IMR-90 (cell line): ENCODE measurements around the gene FBLN1. TPM values are rescaled to one million over a fixed set of nuclear protein-coding genes. Genes with fewer than 3 reads are reported as not detected.

ENCODE experiments used
- ATAC-seq: fragments of 200-7000 bp; cut with Tn5 transposase; 2 replicates; pipeline ENCODE4 v1.9.1; 2020; ENCODE audit warnings: low read depth, mild to moderate bottlenecking, moderate library complexity
- BruUV-seq: library from RNA; stranded (reverse); fragments of 400-500 nt; replicated peaks from 2 replicates; lab custom pipeline; 2021; lab: Mats Ljungman, UMichigan
- CTCF ChIA-PET: fragments of 300-600 bp; formaldehyde crosslinking; extraction: SDS; loops from one replicate; lab custom pipeline; 2021; ENCODE audit warnings: antibody characterized with exemption; lab: Yijun Ruan, JAX
- POLR2A ChIA-PET: fragments of 300-600 bp; sonication (Branson Sonifier 250); formaldehyde crosslinking; loops from one replicate; lab custom pipeline; 2022; ENCODE audit warnings: antibody characterized with exemption; ENCODE audit not compliant: unreplicated experiment; lab: Charles Lee
- DNase-seq: peaks from one replicate; pipeline ENCODE4 v3.0.0; 2013
- H2AFZ ChIP-seq: replicated peaks from 2 replicates; pipeline ENCODE3; 2013; ENCODE audit warnings: low read length, mild to moderate bottlenecking; ENCODE audit not compliant: poor library complexity
- H2AK5ac ChIP-seq: 2 replicates; pipeline ENCODE4 v1.6.1; 2013; ENCODE audit warnings: low read depth, low read length, inconsistent platforms
- H2AK9ac ChIP-seq: replicated peaks from 2 replicates; pipeline ENCODE3; 2013; ENCODE audit warnings: mild to moderate bottlenecking, low read depth, low read length, moderate library complexity; ENCODE audit not compliant: poor library complexity
- H2BK120ac ChIP-seq: 2 replicates; pipeline ENCODE4 v1.6.1; 2013; ENCODE audit warnings: low read depth, low read length, inconsistent platforms
- H2BK15ac ChIP-seq: 3 replicates; pipeline ENCODE4 v1.6.1; 2013; ENCODE audit warnings: low read depth, low read length, inconsistent platforms
- H2BK20ac ChIP-seq: 2 replicates; pipeline ENCODE4 v1.6.1; 2013; ENCODE audit warnings: low read depth, mild to moderate bottlenecking, inconsistent platforms, low read length, moderate library complexity
- H2BK5ac ChIP-seq: 2 replicates; pipeline ENCODE4 v1.6.1; 2013; ENCODE audit warnings: mild to moderate bottlenecking, low read depth, low read length, inconsistent platforms; ENCODE audit not compliant: poor library complexity, severe bottlenecking
- H3K14ac ChIP-seq: replicated peaks from 2 replicates; pipeline ENCODE4 v1.6.1; 2013; ENCODE audit warnings: low read depth, low read length, inconsistent platforms
- H3K18ac ChIP-seq: 2 replicates; pipeline ENCODE4 v1.6.1; 2013; ENCODE audit warnings: low read depth, low read length, control low read depth
- H3K23ac ChIP-seq: 2 replicates; pipeline ENCODE4 v1.6.1; 2013; ENCODE audit warnings: low read depth, low read length, inconsistent platforms
- H3K27ac ChIP-seq: 2 replicates; pipeline ENCODE4 v1.5.1; 2013; ENCODE audit warnings: mild to moderate bottlenecking, control low read depth, low read length; ENCODE audit not compliant: insufficient read depth
- H3K27me3 ChIP-seq: 2 replicates; pipeline ENCODE4 v1.6.1; 2013; ENCODE audit warnings: low read length; ENCODE audit not compliant: control insufficient read depth, insufficient read depth
- H3K36me3 ChIP-seq: 2 replicates; pipeline ENCODE4 v1.6.1; 2013; ENCODE audit warnings: low read length, mixed read lengths; ENCODE audit not compliant: control insufficient read depth, insufficient read depth
- H3K4ac ChIP-seq: 2 replicates; pipeline ENCODE4 v1.6.1; 2013; ENCODE audit warnings: low read depth, low read length, inconsistent platforms
- H3K4me1 ChIP-seq: 2 replicates; pipeline ENCODE4 v1.6.1; 2013; ENCODE audit warnings: low read length, mixed read lengths; ENCODE audit not compliant: control insufficient read depth, insufficient read depth
- H3K4me2 ChIP-seq: 2 replicates; pipeline ENCODE4 v1.6.1; 2013; ENCODE audit warnings: low read depth, mild to moderate bottlenecking, control low read depth, low read length, moderate library complexity
- H3K4me3 ChIP-seq: 2 replicates; pipeline ENCODE4 v1.5.1; 2013; ENCODE audit warnings: low read depth, mild to moderate bottlenecking, control low read depth, low read length, moderate library complexity; ENCODE audit not compliant: insufficient read depth
- H3K56ac ChIP-seq: 2 replicates; pipeline ENCODE4 v1.6.1; 2013; ENCODE audit warnings: low read length, inconsistent platforms; ENCODE audit not compliant: insufficient read depth; ENCODE audit errors: extremely low read depth
- H3K79me1 ChIP-seq, 2 experiments: 2 replicates each; pipeline ENCODE4 v1.6.1; 2013; ENCODE audit warnings: low read length in 2 of 2, inconsistent platforms in 1 of 2, low read depth in 1 of 2
- H3K9ac ChIP-seq: 2 replicates; pipeline ENCODE4 v1.6.1; 2013; ENCODE audit warnings: low read depth, low read length, control low read depth
- H3K9me1 ChIP-seq: 2 replicates; pipeline ENCODE4 v1.6.1; 2013; ENCODE audit warnings: low read length, inconsistent platforms; ENCODE audit not compliant: insufficient read depth
- H3K9me3 ChIP-seq: 2 replicates; pipeline ENCODE4 v1.6.1; 2013; ENCODE audit warnings: low read length; ENCODE audit not compliant: control insufficient read depth, insufficient read depth
- H4K20me1 ChIP-seq: 2 replicates; pipeline ENCODE4 v1.6.1; 2013; ENCODE audit warnings: low read length, inconsistent platforms; ENCODE audit not compliant: insufficient read depth
- H4K5ac ChIP-seq: 2 replicates; pipeline ENCODE4 v1.6.1; 2013; ENCODE audit warnings: mild to moderate bottlenecking, low read depth, low read length, control low read depth
- H4K8ac ChIP-seq, 2 experiments: 2 replicates each; pipeline ENCODE4 v1.6.1; 2013; ENCODE audit warnings: low read depth in 2 of 2, low read length in 2 of 2, control low read depth in 1 of 2, inconsistent platforms in 1 of 2
- H4K91ac ChIP-seq: 2 replicates; pipeline ENCODE4 v1.6.1; 2013; ENCODE audit warnings: low read depth, low read length, inconsistent platforms; ENCODE audit not compliant: insufficient read depth
- BHLHE40 ChIP-seq: fragments of 150-350 bp; IDR thresholded peaks from 2 replicates; pipeline ENCODE4 v1.6.1; 2016; ENCODE audit warnings: mild to moderate bottlenecking, low read depth, low read length
- CEBPB ChIP-seq: IDR thresholded peaks from 2 replicates; pipeline ENCODE4 v1.6.1; 2012; ENCODE audit warnings: low read depth, low read length, improper control_type of control experiment
- CHD1 ChIP-seq: IDR thresholded peaks from 2 replicates; pipeline ENCODE4 v1.6.1; 2012; ENCODE audit warnings: low read depth, low read length, improper control_type of control experiment
- CTCF ChIP-seq: conservative IDR thresholded peaks from 2 replicates; pipeline ENCODE4 v1.5.1; 2012; ENCODE audit warnings: mild to moderate bottlenecking, low read depth, low read length, improper control_type of control experiment
- ELK1 ChIP-seq: fragments of 150-350 bp; IDR thresholded peaks from 2 replicates; pipeline ENCODE4 v1.6.1; 2016; ENCODE audit warnings: low read depth, mild to moderate bottlenecking, low read length, moderate library complexity, borderline replicate concordance
- FOS ChIP-seq: fragments of 150-350 bp; IDR thresholded peaks from 2 replicates; pipeline ENCODE4 v1.6.1; 2016; ENCODE audit warnings: low read depth, low read length
- MAFK ChIP-seq: IDR thresholded peaks from 2 replicates; pipeline ENCODE4 v1.6.1; 2012; ENCODE audit warnings: low read depth, low read length, improper control_type of control experiment
- MAZ ChIP-seq: IDR thresholded peaks from 2 replicates; pipeline ENCODE4 v1.6.1; 2012; ENCODE audit warnings: low read depth, mild to moderate bottlenecking, low read length, improper control_type of control experiment, moderate library complexity, borderline replicate concordance
- MXI1 ChIP-seq: IDR thresholded peaks from 2 replicates; pipeline ENCODE4 v1.6.1; 2012; ENCODE audit warnings: low read depth, mild to moderate bottlenecking, low read length, moderate library complexity, borderline replicate concordance
- NFE2L2 ChIP-seq: fragments of 150-350 bp; IDR thresholded peaks from 2 replicates; pipeline ENCODE4 v1.6.1; 2016; ENCODE audit warnings: low read depth, mild to moderate bottlenecking, low read length
- POLR2A ChIP-seq: IDR thresholded peaks from 2 replicates; pipeline ENCODE4 v1.6.1; 2012; ENCODE audit warnings: mild to moderate bottlenecking, low read depth, low read length
- RAD21 ChIP-seq: IDR thresholded peaks from 2 replicates; pipeline ENCODE4 v1.6.1; 2012; ENCODE audit warnings: low read length, improper control_type of control experiment
- RCOR1 ChIP-seq: IDR thresholded peaks from 2 replicates; pipeline ENCODE4 v1.6.1; 2012; ENCODE audit warnings: mild to moderate bottlenecking, low read length, improper control_type of control experiment; ENCODE audit not compliant: insufficient replicate concordance
- RFX5 ChIP-seq: IDR thresholded peaks from 2 replicates; pipeline ENCODE4 v1.8.0; 2012; ENCODE audit warnings: low read depth, mild to moderate bottlenecking, low read length, moderate library complexity
- SMC3 ChIP-seq: fragments of 150-350 bp; IDR thresholded peaks from 2 replicates; pipeline ENCODE4 v1.6.1; 2016; ENCODE audit warnings: low read depth, mild to moderate bottlenecking, antibody characterized with exemption, low read length, moderate library complexity
- USF2 ChIP-seq: fragments of 150-350 bp; IDR thresholded peaks from 2 replicates; pipeline ENCODE4 v1.6.1; 2017; ENCODE audit warnings: mild to moderate bottlenecking, antibody characterized with exemption, low read length, low read depth
- WGBS, 2 experiments: methylation state at CpG; one replicate each; pipeline versions ENCODE4 v1.1.5 to v1.1.7; 2013; ENCODE audit warnings: missing lambda C conversion rate in 2 of 2; ENCODE audit not compliant: insufficient read length in 1 of 2; ENCODE audit errors: extremely low coverage in 2 of 2; 5-methylcytosine and 5-hydroxymethylcytosine counted together
- dilution Hi-C: fragments of 300-500 bp; cut with HindIII; formaldehyde crosslinking; loops from one replicate; pipeline ENCODE4 v1.14.3; 2018; ENCODE audit warnings: low sequenced_read_pairs; ENCODE audit not compliant: unreplicated experiment
- in situ Hi-C: fragments of 300-500 bp; cut with MboI; formaldehyde crosslinking; loops from 3 replicates; pipeline ENCODE4 v1.14.3; 2019; ENCODE audit warnings: low sequenced_read_pairs, inconsistent platforms, mixed read lengths
- intact Hi-C: fragments of 100-400 bp; cut with micrococcal nuclease; formaldehyde crosslinking; loops from 2 replicates; pipeline ENCODE4 v1.10.0; 2022
- polyA plus RNA-seq, 3 experiments: library from polyadenylated mRNA; depleted of rRNA; stranded (reverse); fragments of >200 nt; gene quantifications; 2 replicates each; pipeline ENCODE4 v1.2.3, GENCODE V29; 2012; ENCODE audit warnings: low replicate concordance in 1 of 3
- total RNA-seq: library from RNA; depleted of rRNA; stranded (reverse); fragments of >200 nt; gene quantifications from 2 replicates; pipeline ENCODE4 v1.2.3, GENCODE V29; 2012

FBLN1 gene
- total and polyA plus RNA-seq, 2 of the 4 experiments (the other 2 are of a cell fraction): 11.3 to 87.9 TPM

- Histone ChIP-seq H4K5ac (no peak overlapping the region), H4K8ac (no peak overlapping the region), H2AK5ac (no peak overlapping the region; the same call in 1 of the 2 replicates), H3K27ac (no peak overlapping the region), H2BK120ac (no peak overlapping the region), H3K4me1 (peaks cover 22% of the 10 kb centered on the region), H3K27me3 (no peaks in the 10 kb centered on the region), H3K9me1 (peaks cover 13% of the 10 kb centered on the region), H3K14ac (no peak overlapping the region), H2BK5ac (no peak overlapping the region), H2AFZ (no peak overlapping the region), H2BK15ac (no peak overlapping the region), H4K91ac (no peak overlapping the region), H3K4me2 (no peak overlapping the region), H3K4me3 (no peak overlapping the region), H4K20me1 (peaks cover 8% of the 10 kb centered on the region), H2BK20ac (no peak overlapping the region), H3K9ac (no peak overlapping the region), H3K4ac (no peak overlapping the region), H3K9me3 (no peaks in the 10 kb centered on the region), H3K18ac (no peak overlapping the region), H2AK9ac (no peak overlapping the region), H3K23ac (no peak overlapping the region; the same call in 1 of the 2 replicates), H3K79me1 (peaks cover 0 to 9% of the 10 kb centered on the region in 2 experiments; a peak in 2 of 4 replicates), H3K36me3 (peaks cover 61% of the 10 kb centered on the region; the same call in 1 of the 2 replicates), H3K56ac (no peak overlapping the region)
- no peak for ATAC-seq
- CTCF ChIA-PET: interaction anchor here (0.6 kb wide), 1 partner anchor 218 kb away, joined by 3 read pairs; no protein-coding TSS in a partner anchor
- no TSS peak for BruUV-seq
- no peak for DNase-seq
- in situ Hi-C loops: no loop called here
- 88% methylated on average over 5 of the region's 5 CpGs; no CpG with 5 or more reads in 1 of the 2 experiments for WGBS, 2 experiments
- intact Hi-C loops: loop anchor here (10.0 kb wide), 1 partner anchor 261 kb away; no protein-coding TSS in a partner anchor
- POLR2A ChIA-PET: no interaction called here
- dilution Hi-C loops: no loop called here
- no peak for TF ChIP-seq CHD1
- no peak for TF ChIP-seq RFX5
- no peak for TF ChIP-seq MAZ
- no peak for TF ChIP-seq FOS
- TF ChIP-seq NFE2L2: no peak
- TF ChIP-seq BHLHE40: no peak
- TF ChIP-seq RAD21: no peak
- no peak for TF ChIP-seq POLR2A
- TF ChIP-seq MXI1: no peak
- no peak for TF ChIP-seq USF2
- no peak for TF ChIP-seq CTCF
- no peak for TF ChIP-seq CEBPB
- no peak for TF ChIP-seq RCOR1
- no peak for TF ChIP-seq MAFK
- TF ChIP-seq SMC3: no peak
- no peak for TF ChIP-seq ELK1
Measured at GRCh38 chr22:45583504-45583903, 80.8 kb downstream of the FBLN1 start.
